ENCODE results near the gene FBL. TPM values are rescaled to one million over a fixed set of nuclear protein-coding genes. Genes with fewer than 3 reads are reported as not detected.
"Not testable (repeated sequence)": the region's sequence is repeated elsewhere in the genome, so short reads cannot be mapped to it uniquely, and the experiment has no call there.

The FBL gene
- total RNA-seq, 1 donor from 2014 or later, result 135 TPM

- FAIRE-seq; H3K9ac ChIP-seq (ENCODE audit: low read length); H4K20me1 ChIP-seq (ENCODE audit: insufficient read depth, low read length); H3K27me3 ChIP-seq (ENCODE audit: insufficient read depth, low read length); H3K4me2 ChIP-seq (ENCODE audit: low read length); H3K4me1 Mint-ChIP-seq (ENCODE audit: low read depth, unreplicated experiment); H3K4me3 ChIP-seq (ENCODE audit: insufficient read depth, low read depth, low read length); H3K79me2 ChIP-seq (ENCODE audit: insufficient read depth, low read length); H2AFZ ChIP-seq (ENCODE audit: low read depth, low read length); H3K9me3 Mint-ChIP-seq (ENCODE audit: unreplicated experiment); H3K36me3 Mint-ChIP-seq (ENCODE audit: low read depth, unreplicated experiment); H3K4me3 Mint-ChIP-seq (ENCODE audit: unreplicated experiment); H3K27ac Mint-ChIP-seq (ENCODE audit: unreplicated experiment); H3K4me1 ChIP-seq (ENCODE audit: insufficient read depth, low read length); H3K9me3 ChIP-seq (ENCODE audit: insufficient read depth, low read depth, low read length); DNase-seq (ENCODE audit: low read depth); H3K27ac ChIP-seq (ENCODE audit: low read depth, low read length); H3K36me3 ChIP-seq (ENCODE audit: insufficient read depth, low read length): not testable (repeated sequence)
- peaks cover 27% of the 10 kb centered on the region for H3K27me3 Mint-ChIP-seq (ENCODE audit: low read depth, unreplicated experiment)
Measured at GRCh38 chr19:39875401-39875864, 29.3 kb upstream of the FBL start.

- no peak overlapping the region for H3K27ac Mint-ChIP-seq (ENCODE audit: unreplicated experiment)
- no peak overlapping the region for H2AFZ ChIP-seq (ENCODE audit: low read depth, low read length)
- H3K36me3 ChIP-seq (ENCODE audit: insufficient read depth, low read length), result no peaks in the 10 kb centered on the region
- peaks cover 2% of the 10 kb centered on the region for H3K36me3 Mint-ChIP-seq (ENCODE audit: low read depth, unreplicated experiment)
- FAIRE-seq (no peak), DNase-seq (ENCODE audit: low read depth) (no peak)
- H3K4me3 Mint-ChIP-seq (ENCODE audit: unreplicated experiment), result no peak overlapping the region
- no peaks in the 10 kb centered on the region for H3K27me3 ChIP-seq (ENCODE audit: insufficient read depth, low read length)
- no peaks in the 10 kb centered on the region for H3K79me2 ChIP-seq (ENCODE audit: insufficient read depth, low read length)
- no peak overlapping the region for H3K9ac ChIP-seq (ENCODE audit: low read length)
- TF ChIP-seq EZH2 (IDR thresholded peaks at IDR 0.05; ENCODE audit: insufficient read depth, low read length) (no peak), CTCF (IDR thresholded peaks at IDR 0.05; ENCODE audit: insufficient read depth, low read depth, low read length) (no peak)
- H3K4me2 ChIP-seq (ENCODE audit: low read length), result no peak overlapping the region
- no peak overlapping the region for H3K27ac ChIP-seq (ENCODE audit: low read depth, low read length)
- H3K4me3 ChIP-seq (ENCODE audit: insufficient read depth, low read depth, low read length), result no peak overlapping the region
- no peaks in the 10 kb centered on the region for H3K9me3 Mint-ChIP-seq (ENCODE audit: unreplicated experiment)
- no peaks in the 10 kb centered on the region for H4K20me1 ChIP-seq (ENCODE audit: insufficient read depth, low read length)
- H3K4me1 ChIP-seq (ENCODE audit: insufficient read depth, low read length), result no peaks in the 10 kb centered on the region
- peaks cover 35% of the 10 kb centered on the region for H3K27me3 Mint-ChIP-seq (ENCODE audit: low read depth, unreplicated experiment)
- H3K4me1 Mint-ChIP-seq (ENCODE audit: low read depth, unreplicated experiment), result no peaks in the 10 kb centered on the region
- no peaks in the 10 kb centered on the region for H3K9me3 ChIP-seq (ENCODE audit: insufficient read depth, low read depth, low read length)
Measured at GRCh38 chr19:39874404-39874803, 28.2 kb upstream of the FBL start.

GRCh38 chr19:39873385-39873784 lies 27.2 kb upstream of the FBL start:
- no peaks in the 10 kb centered on the region for H3K79me2 ChIP-seq (ENCODE audit: insufficient read depth, low read length)
- H3K9ac ChIP-seq (ENCODE audit: low read length), result no peak overlapping the region
- H4K20me1 ChIP-seq (ENCODE audit: insufficient read depth, low read length), result no peaks in the 10 kb centered on the region
- Mint-ChIP-seq H3K9me3 (ENCODE audit: unreplicated experiment) (no peaks in the 10 kb centered on the region), H3K27ac (ENCODE audit: unreplicated experiment) (no peak overlapping the region), H3K4me3 (ENCODE audit: unreplicated experiment) (no peak overlapping the region), H3K27me3 (ENCODE audit: low read depth, unreplicated experiment) (peaks cover 27% of the 10 kb centered on the region), H3K36me3 (ENCODE audit: low read depth, unreplicated experiment) (peaks cover 2% of the 10 kb centered on the region), H3K4me1 (ENCODE audit: low read depth, unreplicated experiment) (no peaks in the 10 kb centered on the region)
- H3K4me1 ChIP-seq (ENCODE audit: insufficient read depth, low read length), result no peaks in the 10 kb centered on the region
- FAIRE-seq (no peak), DNase-seq (ENCODE audit: low read depth) (no peak)
- H2AFZ ChIP-seq (ENCODE audit: low read depth, low read length), result no peak overlapping the region
- no peaks in the 10 kb centered on the region for H3K27me3 ChIP-seq (ENCODE audit: insufficient read depth, low read length)
- H3K9me3 ChIP-seq (ENCODE audit: insufficient read depth, low read depth, low read length), result no peaks in the 10 kb centered on the region
- TF ChIP-seq CTCF (IDR thresholded peaks at IDR 0.05; ENCODE audit: insufficient read depth, low read depth, low read length), result no peak
- TF ChIP-seq EZH2 (IDR thresholded peaks at IDR 0.05; ENCODE audit: insufficient read depth, low read length), result no peak
- no peak overlapping the region for H3K27ac ChIP-seq (ENCODE audit: low read depth, low read length)
- H3K4me2 ChIP-seq (ENCODE audit: low read length), result no peak overlapping the region
- no peaks in the 10 kb centered on the region for H3K36me3 ChIP-seq (ENCODE audit: insufficient read depth, low read length)
- H3K4me3 ChIP-seq (ENCODE audit: insufficient read depth, low read depth, low read length), result no peak overlapping the region

Data from astrocyte (in vitro differentiated cells and primary cell).